Fibroblast of gingiva (primary cell): ENCODE results near the gene CAMSAP2.

Source experiments
- DNase-seq: peaks from one replicate; pipeline ENCODE4 v3.0.0-alpha.2; 2011; ENCODE audit warnings: low read depth

CAMSAP2 gene

GRCh38 chr1:200899954-200900867, 161.5 kb downstream of the CAMSAP2 start:
- DNase-seq, result no peak

- no peak for DNase-seq
Measured at GRCh38 chr1:200900877-200901276, 162.2 kb downstream of the CAMSAP2 start.

GRCh38 chr1:200901350-200901749, 162.7 kb downstream of the CAMSAP2 start:
- no peak for DNase-seq

GRCh38 chr1:200901796-200902444, 163.2 kb downstream of the CAMSAP2 start:
- no peak for DNase-seq

- no peak for DNase-seq
Measured at GRCh38 chr1:200903793-200904192, 165.1 kb downstream of the CAMSAP2 start.

- DNase-seq, result no peak
Measured at GRCh38 chr1:200904772-200905171, 166.1 kb downstream of the CAMSAP2 start.

- no peak for DNase-seq
Measured at GRCh38 chr1:200905411-200906052, 166.8 kb downstream of the CAMSAP2 start.

GRCh38 chr1:200906491-200906890, 167.8 kb downstream of the CAMSAP2 start:
- no peak for DNase-seq

GRCh38 chr1:200907611-200908097, 169.0 kb downstream of the CAMSAP2 start:
- DNase-seq, result no peak

GRCh38 chr1:200908191-200908868, 169.6 kb downstream of the CAMSAP2 start:
- no peak for DNase-seq

- DNase-seq, result no peak
Measured at GRCh38 chr1:200909071-200909470, 170.4 kb downstream of the CAMSAP2 start.

- no peak for DNase-seq
Measured at GRCh38 chr1:200909757-200910239, 171.1 kb downstream of the CAMSAP2 start.
